CD4-positive, alpha-beta T cell treated with Interferon alpha-2 for 1 hour (primary cell): Measurements from ENCODE around the gene SPATA33.
"Not testable (repeated sequence)": the region's sequence is repeated elsewhere in the genome, so short reads cannot be mapped to it uniquely, and the experiment has no call there.

Source experiments
- DNase-seq, 2 donors: peaks; one replicate each; pipeline ENCODE4 v3.0.0-alpha.2; 2020 to 2022

SPATA33 gene

DNA sequence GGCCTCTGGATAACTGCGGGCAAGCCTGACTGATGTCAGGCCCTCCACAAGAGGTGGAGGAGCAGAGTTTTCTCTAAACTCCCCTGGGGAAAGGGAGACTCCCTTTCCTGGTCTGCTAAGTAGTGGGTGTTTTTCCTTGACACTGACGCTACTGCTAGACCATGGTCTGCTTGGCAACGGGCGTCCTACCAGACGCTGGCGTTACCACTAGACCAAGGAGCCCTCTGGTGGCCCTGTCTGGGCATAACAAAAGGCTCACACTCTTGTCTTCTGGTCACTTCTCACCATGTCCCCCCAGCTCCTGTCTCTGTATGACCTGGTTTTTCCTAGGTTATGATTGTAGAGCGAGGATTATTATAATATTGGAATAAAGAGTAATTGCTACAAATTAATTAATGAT, 9.4 kb downstream of the SPATA33 start:
- not testable (repeated sequence) for DNase-seq

- no peak for DNase-seq
Measured at GRCh38 chr16:89667633-89668032, 10.0 kb downstream of the SPATA33 start.

- no peak for DNase-seq
Measured at GRCh38 chr16:89668790-89669158, 11.1 kb downstream of the SPATA33 start.

- no peak for DNase-seq
Measured at GRCh38 chr16:89669755-89670154, 12.1 kb downstream of the SPATA33 start.

DNA sequence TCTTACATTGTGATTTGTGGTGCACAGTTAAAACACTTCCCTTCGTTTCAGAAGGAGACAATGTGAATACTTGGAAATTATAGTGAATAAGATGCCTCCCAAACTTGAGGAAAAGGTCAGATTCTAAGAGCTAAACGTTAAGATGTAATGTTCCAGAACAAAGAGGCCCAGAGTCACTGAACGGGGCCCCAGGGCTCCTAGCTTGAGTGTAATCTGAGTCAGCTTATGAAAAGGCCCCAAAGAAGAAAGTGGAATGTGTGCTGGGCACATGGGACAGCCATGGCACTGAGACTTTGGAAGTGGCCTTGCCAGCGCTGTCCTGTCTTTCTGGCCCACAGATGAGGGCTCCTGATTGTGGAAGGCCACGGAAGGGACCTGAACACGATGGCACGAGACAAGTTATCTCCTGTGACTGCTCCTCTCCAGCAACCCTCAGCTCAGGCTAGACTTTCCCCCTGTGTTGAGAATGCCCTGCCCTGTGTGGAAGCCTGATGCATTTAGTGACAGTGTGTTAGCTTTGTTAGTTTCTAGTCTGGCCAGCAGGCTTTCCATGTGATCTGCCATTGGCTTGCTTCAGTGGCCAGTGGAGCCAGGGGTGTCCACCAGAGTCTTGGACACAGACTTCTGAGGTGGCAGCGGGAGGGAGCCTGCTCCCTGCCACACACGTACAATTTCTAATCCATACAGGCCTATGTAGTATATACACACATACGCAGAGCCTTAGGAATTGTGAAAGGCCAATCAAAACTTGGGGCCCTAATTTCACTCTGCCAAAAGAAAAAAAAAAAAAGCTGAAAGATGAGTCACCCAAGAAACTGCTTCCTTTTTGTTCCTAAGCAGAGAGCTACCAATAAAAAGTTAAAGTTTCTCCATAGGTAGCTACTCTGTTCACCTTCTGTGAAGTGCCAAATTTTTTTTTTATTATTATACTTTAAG, 13.1 kb downstream of the SPATA33 start:
- no peak for DNase-seq

DNA sequence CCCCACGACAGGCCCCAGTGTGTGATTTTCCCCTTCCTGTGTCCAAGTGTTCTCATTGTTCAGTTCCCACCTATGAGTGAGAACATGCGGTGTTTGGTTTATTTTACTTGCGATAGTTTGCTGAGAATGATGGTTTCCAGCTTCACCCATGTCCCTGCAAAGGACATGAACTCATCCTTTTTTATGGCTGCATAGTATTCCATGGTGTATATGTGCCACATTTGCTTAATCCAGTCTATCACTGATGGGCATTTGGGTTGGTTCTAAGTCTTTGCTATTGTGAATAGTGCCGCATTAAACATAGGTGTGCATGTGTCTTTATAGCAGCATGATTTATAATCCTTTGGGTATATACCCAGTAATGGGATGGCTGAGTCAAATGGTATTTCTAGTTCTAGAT, 13.9 kb downstream of the SPATA33 start:
- not testable (repeated sequence) for DNase-seq

GRCh38 chr16:89672177-89672941, 14.7 kb downstream of the SPATA33 start:
- no peak for DNase-seq

- DNase-seq = no peak
Measured at GRCh38 chr16:89678258-89678657, 20.6 kb downstream of the SPATA33 start.

DNA sequence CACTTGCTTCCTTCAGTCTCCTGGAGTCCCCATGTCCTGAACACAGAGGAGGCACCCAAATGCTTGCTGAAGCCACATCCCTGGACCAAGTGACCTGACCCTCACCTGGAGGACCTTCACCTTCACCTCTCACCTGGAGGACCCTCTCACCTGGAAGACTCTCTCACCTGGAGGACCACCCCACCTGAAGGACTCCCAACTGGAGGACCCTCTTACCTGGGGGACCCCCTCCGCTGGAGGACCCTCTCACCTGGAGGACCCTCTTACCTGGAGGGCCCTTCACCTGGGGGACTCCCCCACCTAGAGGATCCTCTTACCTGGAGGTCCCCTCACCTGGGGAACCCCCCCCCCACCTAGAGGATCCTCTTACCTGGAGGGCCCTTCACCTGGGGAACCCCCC, 28.3 kb downstream of the SPATA33 start:
- DNase-seq = no peak

GRCh38 chr16:89686520-89687091, 29.0 kb downstream of the SPATA33 start, which contains the start of gene CDK10:
CDK10 (plus strand) TSS chr16:89686689; CDS start chr16:89686711, 22 bp downstream.
- peak; percentile 87 to 91 for DNase-seq

DNA sequence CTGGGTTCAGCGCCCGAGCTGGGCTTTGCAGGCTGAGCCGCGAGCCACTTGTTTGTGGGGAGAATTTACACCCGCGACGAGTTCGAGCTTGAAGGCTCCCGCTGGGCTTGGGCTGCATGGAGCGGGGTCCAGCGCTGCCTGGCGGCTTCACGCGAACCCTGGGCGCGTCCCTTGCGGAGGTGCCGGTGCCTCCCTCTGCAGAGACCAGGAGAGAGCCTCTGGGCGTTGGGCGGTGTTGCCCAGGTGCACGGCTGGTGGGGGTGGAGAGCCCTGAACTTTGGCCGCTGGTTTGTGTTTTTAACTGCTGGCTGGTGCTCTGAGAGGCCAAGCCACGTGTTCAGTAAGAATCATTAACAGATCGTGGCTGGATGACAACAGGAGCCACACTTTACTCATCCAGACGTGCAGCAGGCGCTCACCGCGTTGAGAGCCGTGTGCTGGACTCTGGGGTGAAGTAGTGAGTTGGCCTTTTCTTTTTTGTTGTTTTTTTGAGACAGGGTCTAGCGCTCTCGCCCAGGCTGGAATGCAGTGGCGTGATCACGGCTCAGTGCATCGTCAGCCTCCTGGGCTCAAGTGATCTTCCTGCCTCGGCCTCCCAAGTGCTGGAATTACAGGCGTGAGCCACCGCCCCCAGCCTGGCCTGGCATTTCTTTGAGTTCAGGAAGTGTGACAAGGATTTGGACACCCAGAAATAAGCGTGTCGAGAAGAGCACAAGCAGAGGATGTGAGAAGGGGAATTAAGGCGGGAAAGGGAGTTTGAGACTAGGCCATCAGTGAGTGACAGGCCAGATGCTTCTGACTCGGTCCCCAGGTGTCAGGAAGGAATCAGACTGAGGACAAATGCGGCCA, 29.7 kb downstream of the SPATA33 start:
- DNase-seq = no peak

GRCh38 chr16:89688395-89688794, 30.8 kb downstream of the SPATA33 start:
- DNase-seq = no peak

DNA sequence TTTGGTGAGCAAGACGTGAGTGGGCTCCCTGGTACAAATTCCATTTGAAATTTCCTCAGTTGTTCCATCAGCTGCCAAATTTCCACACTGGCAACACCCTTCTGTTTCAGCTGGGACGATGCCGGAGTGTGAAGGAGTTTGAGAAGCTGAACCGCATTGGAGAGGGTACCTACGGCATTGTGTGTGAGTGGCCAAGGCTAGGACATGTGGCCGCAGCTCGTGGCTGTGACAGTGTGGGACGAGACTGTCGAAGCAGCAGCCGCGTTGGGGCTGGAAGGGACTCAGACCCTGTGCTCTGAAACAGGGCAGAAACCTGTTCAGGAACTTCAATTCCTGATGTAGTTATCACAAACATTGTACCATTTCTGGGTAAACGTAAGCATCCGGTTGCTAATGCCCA, 31.5 kb downstream of the SPATA33 start:
- no peak for DNase-seq

DNA sequence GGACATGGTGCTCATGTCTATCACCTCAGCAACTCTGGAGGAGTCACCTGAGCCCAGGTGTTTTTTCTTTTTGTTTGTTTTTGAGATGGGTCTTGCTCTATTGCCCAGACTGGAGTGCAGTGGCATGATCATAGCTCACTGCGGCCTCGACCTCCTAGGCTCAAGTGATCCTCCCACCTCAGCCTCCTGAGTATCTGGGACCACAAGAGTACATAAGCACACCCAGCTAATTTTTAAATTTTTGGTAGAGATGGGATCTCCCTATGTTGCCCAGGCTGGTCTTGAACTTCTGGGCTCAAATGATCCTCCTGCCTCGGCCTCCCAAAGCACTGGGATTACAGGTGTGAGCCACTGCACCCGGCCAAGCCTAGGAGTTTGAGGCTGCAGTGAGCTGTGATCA, 32.0 kb downstream of the SPATA33 start:
- not testable (repeated sequence) for DNase-seq

GRCh38 chr16:89690392-89690901, 32.8 kb downstream of the SPATA33 start:
- no peak for DNase-seq

GRCh38 chr16:89691231-89691985, 33.8 kb downstream of the SPATA33 start:
- DNase-seq = no peak

DNA sequence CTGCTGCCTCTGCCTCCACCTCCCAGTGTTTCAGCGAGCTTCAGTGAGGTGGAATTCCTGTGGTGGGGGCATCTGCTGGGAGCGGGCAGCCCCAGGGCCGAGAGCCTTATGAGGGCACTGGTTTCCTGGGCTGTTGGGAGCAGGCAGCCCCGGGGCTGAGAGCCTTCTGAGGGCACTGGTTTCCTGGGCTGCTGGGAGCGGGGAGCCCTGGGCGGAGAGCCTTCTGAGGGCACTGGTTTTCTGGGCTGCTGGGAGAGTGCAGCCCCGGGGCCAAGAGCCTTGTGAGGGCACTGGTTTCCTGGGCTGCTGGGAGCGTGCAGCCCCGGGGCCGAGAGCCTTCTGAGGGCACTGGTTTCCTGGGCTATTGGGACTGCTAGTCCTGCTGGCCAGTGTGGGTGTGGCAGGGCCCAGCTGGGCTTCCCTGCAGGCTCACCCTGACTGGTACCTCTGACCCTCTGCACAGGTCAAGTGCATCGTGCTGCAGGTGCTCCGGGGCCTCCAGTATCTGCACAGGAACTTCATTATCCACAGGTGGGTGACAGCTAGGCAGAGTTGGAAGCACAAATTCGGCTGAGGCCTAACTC, 34.4 kb downstream of the SPATA33 start:
- DNase-seq = no peak

- DNase-seq = no peak
Measured at GRCh38 chr16:89693289-89693731, 35.7 kb downstream of the SPATA33 start.

DNA sequence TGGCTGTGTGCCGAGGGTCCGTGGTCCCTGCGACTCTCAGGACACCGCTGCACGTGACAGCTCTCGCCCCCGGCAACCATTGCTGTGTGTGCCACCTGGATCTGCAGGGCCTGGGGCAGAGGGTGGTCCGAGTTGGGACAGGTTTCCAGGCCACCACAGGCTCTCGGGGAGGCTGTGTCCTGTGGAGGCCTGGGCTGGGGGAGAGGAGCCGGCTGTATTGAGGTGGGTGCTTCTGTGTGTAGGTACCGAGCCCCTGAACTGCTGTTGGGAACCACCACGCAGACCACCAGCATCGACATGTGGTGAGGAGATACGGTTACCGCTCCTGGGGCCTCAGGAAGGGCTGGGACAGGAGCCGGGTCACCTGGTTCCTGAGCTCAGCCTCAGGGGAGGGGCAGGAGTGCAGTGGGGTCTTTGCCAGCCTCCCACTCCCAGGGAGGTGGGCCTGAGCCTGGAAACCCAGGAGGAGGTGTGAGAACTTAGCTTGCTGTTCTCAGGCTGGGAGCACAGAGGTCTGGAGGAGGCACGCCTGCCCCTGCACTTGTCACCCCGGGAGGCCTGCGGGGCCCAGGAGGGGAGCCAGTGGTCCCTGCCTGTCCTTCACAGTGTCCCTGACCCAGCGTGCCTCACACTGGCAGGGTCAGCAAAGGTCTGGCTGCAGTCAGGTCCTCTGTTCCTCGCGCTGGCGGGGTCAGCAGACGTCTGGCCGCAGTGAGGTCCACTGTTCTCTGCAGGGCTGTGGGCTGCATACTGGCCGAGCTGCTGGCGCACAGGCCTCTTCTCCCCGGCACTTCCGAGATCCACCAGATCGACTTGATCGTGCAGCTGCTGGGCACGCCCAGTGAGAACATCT, 36.5 kb downstream of the SPATA33 start:
- no peak for DNase-seq

GRCh38 chr16:89694784-89695085, 37.1 kb downstream of the SPATA33 start:
- DNase-seq = not testable (repeated sequence)
